HG02885 (cell line): ENCODE results near the gene CEP128.
"Not testable (repeated sequence)": the region's sequence is repeated elsewhere in the genome, so short reads cannot be mapped to it uniquely, and the experiment has no call there.

Source experiments
- ATAC-seq: cut with Tn5 transposase; IDR thresholded peaks from one replicate; pipeline ENCODE4 v1.9.1; 2021; ENCODE audit warnings: mild to moderate bottlenecking; ENCODE audit not compliant: unreplicated experiment, poor library complexity

The CEP128 gene

GRCh38 chr14:80954687-80955299 lies 13.3 kb upstream of the CEP128 start:
- peak; percentile 30 for ATAC-seq

GRCh38 chr14:80953211-80953610 lies 11.7 kb upstream of the CEP128 start:
- ATAC-seq, result not testable (repeated sequence)

GRCh38 chr14:80951491-80951890 lies 10.0 kb upstream of the CEP128 start:
- no peak for ATAC-seq

GRCh38 chr14:80948291-80948690 lies 6.8 kb upstream of the CEP128 start:
- no peak for ATAC-seq

- no peak for ATAC-seq
These were observed 5.3 kb upstream of the CEP128 start for GRCh38 chr14:80946797-80947196.

GRCh38 chr14:80946187-80946586 lies 4.6 kb upstream of the CEP128 start:
- ATAC-seq, result no peak

GRCh38 chr14:80944861-80945617 lies 3.5 kb upstream of the CEP128 start:
- ATAC-seq, result no peak

- ATAC-seq, result peak; percentile 18
These were observed 658 bp upstream of the CEP128 start for GRCh38 chr14:80942191-80942600.

GRCh38 chr14:80940146-80940545 lies 1.4 kb downstream of the CEP128 start:
- peak; percentile 10 for ATAC-seq

GRCh38 chr14:80933686-80934085 lies 7.9 kb downstream of the CEP128 start:
- no peak for ATAC-seq

GRCh38 chr14:80933282-80933681 lies 8.3 kb downstream of the CEP128 start:
- no peak for ATAC-seq

- peak; percentile 99 for ATAC-seq
These were observed 10.6 kb downstream of the CEP128 start for GRCh38 chr14:80930836-80931389.

- no peak for ATAC-seq
These were observed 11.4 kb downstream of the CEP128 start for GRCh38 chr14:80930095-80930494.

GRCh38 chr14:80927083-80927989 lies 14.2 kb downstream of the CEP128 start:
- ATAC-seq, result no peak

GRCh38 chr14:80926397-80927082 lies 15.0 kb downstream of the CEP128 start:
- ATAC-seq, result no peak

- no peak for ATAC-seq
These were observed 17.0 kb downstream of the CEP128 start for GRCh38 chr14:80924365-80925103.

GRCh38 chr14:80923368-80923767 lies 18.2 kb downstream of the CEP128 start:
- no peak for ATAC-seq

GRCh38 chr14:80919622-80920021 lies 21.9 kb downstream of the CEP128 start:
- no peak for ATAC-seq

- ATAC-seq, result not testable (repeated sequence)
These were observed 29.5 kb downstream of the CEP128 start for GRCh38 chr14:80912013-80912412.
